ENCODE results near the gene DSTN. TPM values are rescaled to one million over a fixed set of nuclear protein-coding genes. Genes with fewer than 3 reads are reported as not detected.

The DSTN gene
- total RNA-seq, 2 experiments from 2014 or later, result 25.5 to 58.1 TPM

DNA sequence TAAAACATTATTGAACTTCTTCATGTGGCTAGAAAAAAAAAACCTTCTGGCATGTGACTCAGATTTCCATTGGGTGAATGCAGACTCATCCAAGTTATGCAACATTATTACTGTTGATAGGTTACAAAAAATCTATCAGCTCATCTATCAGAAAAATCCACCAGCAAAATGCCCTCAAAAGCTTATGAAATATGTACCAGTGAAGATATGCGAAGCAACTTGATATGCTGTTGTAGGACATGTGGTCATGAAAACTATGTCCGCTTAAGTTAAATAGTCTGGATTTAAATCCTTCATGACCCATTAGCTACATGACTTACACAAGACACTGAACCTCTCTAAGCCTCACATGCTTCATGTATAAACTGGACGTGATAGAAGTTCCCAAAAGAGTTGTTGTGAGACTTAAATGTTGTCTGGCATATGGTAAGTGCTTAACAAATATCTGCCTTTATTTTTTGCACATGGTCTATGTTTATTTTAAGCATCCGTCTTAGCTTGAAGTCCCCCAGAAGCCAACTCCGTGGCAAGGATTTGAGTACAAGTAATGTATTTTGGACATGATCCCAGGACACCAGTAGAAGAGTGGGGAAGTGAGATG lies 26.2 kb upstream of the DSTN start:
- ChIA-PET CTCF (ENCODE audit: unreplicated experiment) (no interaction called here), POLR2A (interaction anchor here (0.5 kb wide), 1 partner anchor 96 kb away, joined by 4 read pairs; no protein-coding TSS in a partner anchor)
- no peaks in the 10 kb centered on the region for H3K79me2 ChIP-seq (ENCODE audit: insufficient read depth, low read depth, low read length)
- H3K36me3 ChIP-seq (ENCODE audit: insufficient read depth, low read length), result no peaks in the 10 kb centered on the region
- H3K4me2 ChIP-seq (ENCODE audit: low read length), result no peak overlapping the region
- no peak for DNase-seq (ENCODE audit: low spot score)
- H3K9me2 ChIP-seq (ENCODE audit: insufficient read depth, low read length), result no peaks in the 10 kb centered on the region
- H3K4me3 ChIP-seq (ENCODE audit: low read depth, low read length, poor library complexity, severe bottlenecking), result no peak overlapping the region
- no TSS peak for BruUV-seq (replicated peaks)
- intact Hi-C loops (cut with micrococcal nuclease; ENCODE audit: unreplicated experiment), result no loop called here
- H3K27ac ChIP-seq (ENCODE audit: low read depth, low read length, poor library complexity, severe bottlenecking), result no peak overlapping the region
- no peaks in the 10 kb centered on the region for H3K4me1 ChIP-seq (ENCODE audit: insufficient read depth, low read length, poor library complexity, severe bottlenecking)
- H4K20me1 ChIP-seq (ENCODE audit: insufficient read depth, low read length), result no peaks in the 10 kb centered on the region
- no peak overlapping the region for H2AFZ ChIP-seq (ENCODE audit: low read length)
- H3K9me3 ChIP-seq (ENCODE audit: low read length), result no peaks in the 10 kb centered on the region
- TF ChIP-seq EZH2phosphoT487 (IDR thresholded peaks at IDR 0.05; ENCODE audit: borderline replicate concordance, low read depth, low read length) (no peak), CTCF (conservative IDR thresholded peaks at IDR 0.05; ENCODE audit: low read length) (no peak)

DNA sequence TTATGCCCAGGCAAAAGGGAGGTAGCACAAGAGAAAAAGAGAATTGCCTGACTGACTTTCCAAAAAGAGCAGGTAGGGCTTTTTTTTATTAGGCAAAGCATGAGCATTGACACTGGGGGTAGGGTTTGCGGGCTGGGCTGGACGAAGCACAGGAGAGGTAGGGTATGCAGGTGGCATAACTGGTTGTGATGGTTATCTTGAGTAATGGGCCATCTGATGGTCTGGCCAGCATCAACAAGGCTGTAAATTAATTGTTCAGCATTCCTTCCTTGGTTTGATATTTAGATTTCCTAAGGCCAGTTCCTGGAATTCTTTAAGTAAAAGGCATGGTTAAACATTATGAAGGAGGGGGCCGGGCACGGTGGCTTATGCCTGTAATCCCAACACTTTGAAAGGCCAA lies 24.7 kb upstream of the DSTN start:
- TF ChIP-seq CTCF (conservative IDR thresholded peaks at IDR 0.05; ENCODE audit: low read length) (no peak), EZH2phosphoT487 (IDR thresholded peaks at IDR 0.05; ENCODE audit: borderline replicate concordance, low read depth, low read length) (no peak)
- Histone ChIP-seq H3K79me2 (ENCODE audit: insufficient read depth, low read depth, low read length) (no peaks in the 10 kb centered on the region), H3K4me2 (ENCODE audit: low read length) (no peak overlapping the region), H3K36me3 (ENCODE audit: insufficient read depth, low read length) (no peaks in the 10 kb centered on the region), H3K27ac (ENCODE audit: low read depth, low read length, poor library complexity, severe bottlenecking) (no peak overlapping the region), H2AFZ (ENCODE audit: low read length) (no peak overlapping the region), H3K4me3 (ENCODE audit: low read depth, low read length, poor library complexity, severe bottlenecking) (no peak overlapping the region), H3K9me3 (ENCODE audit: low read length) (no peaks in the 10 kb centered on the region), H3K4me1 (ENCODE audit: insufficient read depth, low read length, poor library complexity, severe bottlenecking) (no peaks in the 10 kb centered on the region), H4K20me1 (ENCODE audit: insufficient read depth, low read length) (no peaks in the 10 kb centered on the region), H3K9me2 (ENCODE audit: insufficient read depth, low read length) (no peaks in the 10 kb centered on the region)
- intact Hi-C loops (cut with micrococcal nuclease; ENCODE audit: unreplicated experiment), result no loop called here
- DNase-seq (ENCODE audit: low spot score), result no peak
- ChIA-PET POLR2A (no interaction called here), CTCF (ENCODE audit: unreplicated experiment) (no interaction called here)
- no TSS peak for BruUV-seq (replicated peaks)

DNA sequence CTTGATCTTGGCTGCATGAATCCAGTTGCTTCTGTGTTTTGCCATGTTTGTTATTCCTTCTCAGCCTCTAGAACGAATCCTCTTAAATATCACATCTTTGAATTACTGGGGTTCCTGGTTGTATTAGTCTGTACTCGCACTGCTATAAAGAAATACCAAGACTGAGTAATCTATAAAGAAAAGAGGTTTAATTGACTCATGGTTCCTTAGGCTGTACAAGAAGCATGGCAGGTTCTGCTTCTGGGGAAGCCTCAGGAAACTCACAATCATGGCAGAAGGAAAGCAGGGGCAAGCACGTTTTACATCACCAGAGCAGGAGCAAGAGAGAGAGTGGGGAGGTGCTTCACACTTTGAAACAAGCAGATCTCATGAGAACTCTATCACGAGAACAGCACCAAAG lies 20.7 kb upstream of the DSTN start:
- H3K9me2 ChIP-seq (ENCODE audit: insufficient read depth, low read length), result no peaks in the 10 kb centered on the region
- H3K36me3 ChIP-seq (ENCODE audit: insufficient read depth, low read length), result no peaks in the 10 kb centered on the region
- H3K4me2 ChIP-seq (ENCODE audit: low read length), result no peak overlapping the region
- DNase-seq (ENCODE audit: low spot score), result no peak
- H3K27ac ChIP-seq (ENCODE audit: low read depth, low read length, poor library complexity, severe bottlenecking), result no peak overlapping the region
- ChIA-PET CTCF (ENCODE audit: unreplicated experiment) (no interaction called here), POLR2A (no interaction called here)
- no peaks in the 10 kb centered on the region for H4K20me1 ChIP-seq (ENCODE audit: insufficient read depth, low read length)
- TF ChIP-seq CTCF (conservative IDR thresholded peaks at IDR 0.05; ENCODE audit: low read length) (no peak), EZH2phosphoT487 (IDR thresholded peaks at IDR 0.05; ENCODE audit: borderline replicate concordance, low read depth, low read length) (no peak)
- H3K79me2 ChIP-seq (ENCODE audit: insufficient read depth, low read depth, low read length), result no peaks in the 10 kb centered on the region
- H3K4me3 ChIP-seq (ENCODE audit: low read depth, low read length, poor library complexity, severe bottlenecking), result no peak overlapping the region
- no peaks in the 10 kb centered on the region for H3K4me1 ChIP-seq (ENCODE audit: insufficient read depth, low read length, poor library complexity, severe bottlenecking)
- no peak overlapping the region for H2AFZ ChIP-seq (ENCODE audit: low read length)
- H3K9me3 ChIP-seq (ENCODE audit: low read length), result no peaks in the 10 kb centered on the region
- intact Hi-C loops (cut with micrococcal nuclease; ENCODE audit: unreplicated experiment), result no loop called here
- BruUV-seq (replicated peaks), result no TSS peak

Data from OCI-LY7 (cell line).